KMS-11 (cell line): Measurements from ENCODE around the gene COL23A1.

Experiments
- H2AFZ ChIP-seq: fragments of 200-600 bp; sonication (generic); 2 replicates; pipeline ENCODE4 v1.6.1; 2016; ENCODE audit warnings: antibody characterized with exemption, mixed run types, low read depth
- H3K27ac ChIP-seq: fragments of 200-600 bp; sonication (generic); 2 replicates; pipeline ENCODE4 v1.6.1; 2016; ENCODE audit warnings: mild to moderate bottlenecking, mixed run types
- H3K27me3 ChIP-seq: fragments of 200-600 bp; sonication (generic); 2 replicates; pipeline ENCODE4 v1.6.1; 2017; ENCODE audit warnings: mild to moderate bottlenecking, low read depth, mixed run types, moderate library complexity; ENCODE audit not compliant: insufficient read depth
- H3K36me3 ChIP-seq: fragments of 200-600 bp; sonication (generic); 2 replicates; pipeline ENCODE4 v1.6.1; 2017; ENCODE audit warnings: mild to moderate bottlenecking, mixed run types; ENCODE audit not compliant: insufficient read depth
- H3K4me1 ChIP-seq: fragments of 200-600 bp; sonication (generic); 2 replicates; pipeline ENCODE4 v1.6.1; 2016; ENCODE audit warnings: mild to moderate bottlenecking, low read depth, mixed run types; ENCODE audit not compliant: poor library complexity, severe bottlenecking
- H3K4me2 ChIP-seq: fragments of 200-600 bp; sonication (generic); 2 replicates; pipeline ENCODE4 v1.7.0; 2016; ENCODE audit warnings: mild to moderate bottlenecking, mixed run types
- H3K4me3 ChIP-seq: fragments of 200-600 bp; sonication (generic); IDR thresholded peaks from 2 replicates; pipeline ENCODE4 v1.6.1; 2017; ENCODE audit warnings: low read depth, low read length, mixed read lengths; ENCODE audit not compliant: insufficient read depth
- H3K79me2 ChIP-seq: fragments of 200-600 bp; sonication (generic); 2 replicates; pipeline ENCODE4 v1.6.1; 2016; ENCODE audit warnings: low read depth, mixed run types; ENCODE audit not compliant: insufficient read depth
- H3K9ac ChIP-seq: fragments of 200-600 bp; sonication (generic); 2 replicates; pipeline ENCODE4 v1.6.1; 2016; ENCODE audit warnings: mild to moderate bottlenecking, mixed run types
- H4K20me1 ChIP-seq: fragments of 200-600 bp; sonication (generic); 2 replicates; pipeline ENCODE4 v1.6.1; 2016; ENCODE audit warnings: mild to moderate bottlenecking, mixed run types; ENCODE audit not compliant: insufficient read depth
- TF ChIP-seq, protein P1 (sequence below): fragments of 200-600 bp; sonication (generic); conservative IDR thresholded peaks from 2 replicates; pipeline ENCODE4 v1.6.1; 2017; ENCODE audit warnings: low read depth, mild to moderate bottlenecking, antibody characterized with exemption, low read length, moderate library complexity, mixed read lengths

The COL23A1 gene

DNA sequence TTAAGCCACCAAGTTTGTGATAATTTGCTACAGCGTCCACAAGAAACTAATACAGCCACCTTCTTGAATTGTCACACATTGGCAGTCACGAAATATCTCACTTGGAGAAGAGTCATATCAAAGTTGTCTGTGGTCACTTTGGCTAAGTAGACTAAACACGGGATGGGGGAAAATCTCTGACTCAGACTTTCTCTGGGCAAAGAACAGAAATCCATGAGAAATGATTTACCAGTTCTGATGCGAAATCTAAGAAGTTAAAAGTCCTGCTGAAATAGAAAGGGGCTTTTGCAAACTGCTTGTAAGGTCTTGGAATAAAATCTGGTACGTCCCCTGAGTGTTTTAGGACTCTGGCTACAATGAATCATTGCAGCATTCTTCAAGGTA lies 158.4 kb downstream of the COL23A1 start:
- Histone ChIP-seq H3K36me3 (no peaks in the 10 kb centered on the region), H3K4me2 (no peak overlapping the region), H4K20me1 (no peaks in the 10 kb centered on the region), H3K9ac (no peak overlapping the region), H3K4me3 (no peak overlapping the region), H3K79me2 (no peaks in the 10 kb centered on the region), H3K4me1 (no peaks in the 10 kb centered on the region), H3K27ac (no peak overlapping the region), H3K27me3 (no peaks in the 10 kb centered on the region; the same call in 1 of the 2 replicates), H2AFZ (no peak overlapping the region)
- TF ChIP-seq, protein P1, sequence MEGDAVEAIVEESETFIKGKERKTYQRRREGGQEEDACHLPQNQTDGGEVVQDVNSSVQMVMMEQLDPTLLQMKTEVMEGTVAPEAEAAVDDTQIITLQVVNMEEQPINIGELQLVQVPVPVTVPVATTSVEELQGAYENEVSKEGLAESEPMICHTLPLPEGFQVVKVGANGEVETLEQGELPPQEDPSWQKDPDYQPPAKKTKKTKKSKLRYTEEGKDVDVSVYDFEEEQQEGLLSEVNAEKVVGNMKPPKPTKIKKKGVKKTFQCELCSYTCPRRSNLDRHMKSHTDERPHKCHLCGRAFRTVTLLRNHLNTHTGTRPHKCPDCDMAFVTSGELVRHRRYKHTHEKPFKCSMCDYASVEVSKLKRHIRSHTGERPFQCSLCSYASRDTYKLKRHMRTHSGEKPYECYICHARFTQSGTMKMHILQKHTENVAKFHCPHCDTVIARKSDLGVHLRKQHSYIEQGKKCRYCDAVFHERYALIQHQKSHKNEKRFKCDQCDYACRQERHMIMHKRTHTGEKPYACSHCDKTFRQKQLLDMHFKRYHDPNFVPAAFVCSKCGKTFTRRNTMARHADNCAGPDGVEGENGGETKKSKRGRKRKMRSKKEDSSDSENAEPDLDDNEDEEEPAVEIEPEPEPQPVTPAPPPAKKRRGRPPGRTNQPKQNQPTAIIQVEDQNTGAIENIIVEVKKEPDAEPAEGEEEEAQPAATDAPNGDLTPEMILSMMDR = no peak

DNA sequence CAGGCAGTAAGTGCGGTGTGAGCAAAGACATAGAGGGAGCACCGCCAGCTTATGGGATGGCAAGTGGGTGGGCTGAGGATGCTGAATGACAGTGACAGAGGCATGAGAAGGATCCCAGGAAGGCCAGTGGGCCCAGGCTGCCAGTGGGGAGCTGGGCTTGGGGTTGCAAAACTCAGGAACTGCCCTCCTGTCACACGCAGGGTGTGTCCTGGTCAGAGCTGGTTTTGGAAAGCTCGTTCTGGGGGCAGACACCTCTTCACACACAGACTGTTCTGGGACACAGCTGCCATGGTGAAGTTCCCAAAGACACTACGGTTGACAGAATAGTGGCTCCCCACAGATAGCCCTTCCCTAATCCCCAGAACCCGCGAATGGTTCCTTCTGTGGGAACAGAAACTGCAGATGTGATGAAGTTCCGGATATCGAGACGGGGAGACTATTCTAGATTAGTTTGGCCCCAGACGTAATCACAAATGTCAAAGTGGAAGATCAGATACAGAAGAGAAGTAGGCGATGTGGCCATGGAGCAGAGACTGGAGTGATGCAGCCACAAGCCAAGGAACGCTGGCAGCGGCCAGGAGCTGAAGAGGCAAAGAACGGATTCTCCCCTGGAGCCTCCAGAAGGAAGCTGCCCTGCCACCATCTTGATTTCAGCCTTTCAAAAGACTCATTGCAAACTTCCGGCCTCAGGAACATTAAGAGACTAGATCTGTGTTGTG lies 159.0 kb downstream of the COL23A1 start:
- H3K4me3 ChIP-seq = no peak overlapping the region
- no peak overlapping the region for H3K9ac ChIP-seq
- H3K27me3 ChIP-seq = no peaks in the 10 kb centered on the region; the same call in 1 of the 2 replicates
- H2AFZ ChIP-seq = no peak overlapping the region
- no peak overlapping the region for H3K4me2 ChIP-seq
- TF ChIP-seq, protein P1 = no peak
- H3K4me1 ChIP-seq = no peaks in the 10 kb centered on the region
- H3K36me3 ChIP-seq = no peaks in the 10 kb centered on the region
- H3K79me2 ChIP-seq = no peaks in the 10 kb centered on the region
- no peak overlapping the region for H3K27ac ChIP-seq
- H4K20me1 ChIP-seq = no peaks in the 10 kb centered on the region

GRCh38 chr5:178430186-178431062 lies 159.8 kb downstream of the COL23A1 start:
- Histone ChIP-seq H3K27me3 (no peaks in the 10 kb centered on the region; the same call in 1 of the 2 replicates), H3K79me2 (no peaks in the 10 kb centered on the region), H4K20me1 (no peaks in the 10 kb centered on the region), H3K4me2 (no peak overlapping the region), H3K9ac (no peak overlapping the region), H2AFZ (no peak overlapping the region), H3K4me3 (no peak overlapping the region), H3K36me3 (no peaks in the 10 kb centered on the region), H3K27ac (no peak overlapping the region), H3K4me1 (no peaks in the 10 kb centered on the region)
- TF ChIP-seq, protein P1 = no peak

DNA sequence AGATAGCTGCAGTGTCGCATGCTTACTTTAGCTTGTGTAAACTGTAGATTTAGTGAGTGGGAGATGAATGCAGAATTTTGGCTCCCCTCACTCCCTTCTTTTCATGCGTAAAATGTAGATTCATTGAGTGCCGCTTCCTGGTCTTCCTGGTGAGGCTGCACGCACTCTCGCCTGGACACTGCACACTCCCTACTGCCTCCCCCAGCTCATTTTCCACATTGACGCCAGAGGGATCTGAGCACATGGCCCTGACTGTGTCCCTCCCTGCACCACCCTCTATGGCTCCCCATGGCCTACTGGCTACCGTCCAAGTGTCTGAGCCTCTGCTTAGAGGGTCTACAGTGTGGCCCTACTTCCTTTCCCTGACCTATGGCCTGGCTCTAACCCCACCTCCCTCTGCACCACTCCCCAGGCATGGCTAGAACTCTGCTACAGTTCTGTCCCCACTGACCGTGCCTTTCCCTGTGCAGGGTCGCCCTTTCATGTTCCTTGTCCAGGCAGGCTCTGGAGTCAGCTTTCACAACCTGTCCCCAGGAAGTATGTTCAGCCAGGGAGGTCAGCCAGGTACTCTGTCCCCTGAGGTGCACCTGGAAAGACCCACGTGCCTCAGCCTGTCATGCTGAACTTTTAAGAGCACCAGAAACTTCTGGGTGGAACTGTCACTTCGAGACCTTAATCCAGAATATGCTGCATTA lies 160.6 kb downstream of the COL23A1 start:
- Histone ChIP-seq H3K79me2 (no peaks in the 10 kb centered on the region), H3K27ac (no peak overlapping the region), H3K4me3 (no peak overlapping the region), H3K27me3 (no peaks in the 10 kb centered on the region; the same call in 1 of the 2 replicates), H3K36me3 (no peaks in the 10 kb centered on the region), H4K20me1 (no peaks in the 10 kb centered on the region), H2AFZ (no peak overlapping the region), H3K4me1 (no peaks in the 10 kb centered on the region), H3K4me2 (no peak overlapping the region), H3K9ac (no peak overlapping the region)
- TF ChIP-seq, protein P1 = no peak
